Colonic mucosa (tissue), 4 donors: ENCODE data around the gene HIVEP3. TPM values are rescaled to one million over a fixed set of nuclear protein-coding genes. Genes with fewer than 3 reads are reported as not detected.

Experiments
- DNase-seq: peaks from one replicate; pipeline ENCODE4 v3.0.0-alpha.2; 2020
- H3K27ac ChIP-seq: fragments of 200-600 bp; one replicate; pipeline ENCODE4 v1.8.0; 2021
- H3K27me3 ChIP-seq: fragments of 200-600 bp; one replicate; pipeline ENCODE4 v1.8.0; 2021
- H3K36me3 ChIP-seq: fragments of 200-600 bp; one replicate; pipeline ENCODE4 v1.8.0; 2021
- H3K4me1 ChIP-seq: fragments of 200-600 bp; one replicate; pipeline ENCODE4 v1.8.0; 2021; ENCODE audit warnings: mild to moderate bottlenecking
- H3K4me3 ChIP-seq: fragments of 200-600 bp; one replicate; pipeline ENCODE4 v1.8.0; 2021
- H3K9ac ChIP-seq, 2 donors: one replicate each; pipeline ENCODE4 v1.7.0; 2013; ENCODE audit warnings: control low read depth in 2 of 2, low read depth in 2 of 2, low read length in 2 of 2
- H3K9me3 ChIP-seq: fragments of 200-600 bp; one replicate; pipeline ENCODE4 v1.8.0; 2021
- CTCF ChIP-seq: fragments of 200-600 bp; IDR thresholded peaks from one replicate; pipeline ENCODE4 v1.8.0; 2022; ENCODE audit warnings: antibody characterized with exemption, mild to moderate bottlenecking
- intact Hi-C: fragments of 100-400 bp; cut with DNase I; formaldehyde crosslinking; loops from one replicate; pipeline ENCODE4 v1.14.1; 2022
- total RNA-seq, 2 donors: library from RNA; stranded (reverse); fragmentation: NEBNext Ultra II Directional in 1 of 2; extraction: Animal tissue kit (Norgen Biotek cat#: 25700) in 1 of 2; gene quantifications; one replicate each; pipeline ENCODE4 v1.2.1, GENCODE V29; 2021
- donor health status: healthy.
- donor health status: DM: no; HTN: no; CAD: no.
- donor health status: DM: no; HTN: no; CAD: no.

Gene HIVEP3
- total RNA-seq, 2 donors from 2014 or later: 1.9 to 3.3 TPM

GRCh38 chr1:41887365-41887764 is 31.4 kb downstream of the HIVEP3 start:
- Histone ChIP-seq H3K27ac (no peak overlapping the region), H3K36me3 (no peaks in the 10 kb centered on the region), H3K4me3 (no peak overlapping the region), H3K9ac (no peak overlapping the region), H3K27me3 (no peaks in the 10 kb centered on the region), H3K9me3 (no peaks in the 10 kb centered on the region), H3K4me1 (peaks cover 5% of the 10 kb centered on the region)
- intact Hi-C loops: no loop called here
- no peak for TF ChIP-seq CTCF
- DNase-seq: no peak

- intact Hi-C loops: no loop called here
- no peaks in the 10 kb centered on the region for H3K4me1 ChIP-seq
- H3K36me3 ChIP-seq: no peaks in the 10 kb centered on the region
- DNase-seq: no peak
- no peaks in the 10 kb centered on the region for H3K9me3 ChIP-seq
- H3K27ac ChIP-seq: no peak overlapping the region
- H3K4me3 ChIP-seq: no peak overlapping the region
- TF ChIP-seq CTCF: no peak
- H3K27me3 ChIP-seq: no peaks in the 10 kb centered on the region
- H3K9ac ChIP-seq: no peak overlapping the region
These were observed 34.2 kb downstream of the HIVEP3 start for GRCh38 chr1:41884256-41885230.

- no peaks in the 10 kb centered on the region for H3K9me3 ChIP-seq
These were observed 35.2 kb downstream of the HIVEP3 start for GRCh38 chr1:41883507-41883906.

GRCh38 chr1:41882486-41882885 is 36.2 kb downstream of the HIVEP3 start:
- intact Hi-C loops: no loop called here
- H3K27me3 ChIP-seq: no peaks in the 10 kb centered on the region
- H3K9ac ChIP-seq: no peak overlapping the region
- no peaks in the 10 kb centered on the region for H3K9me3 ChIP-seq
- no peak overlapping the region for H3K27ac ChIP-seq
- H3K4me3 ChIP-seq: no peak overlapping the region
- no peak for DNase-seq
- no peak for TF ChIP-seq CTCF
- H3K36me3 ChIP-seq: no peaks in the 10 kb centered on the region
- no peaks in the 10 kb centered on the region for H3K4me1 ChIP-seq

More at GRCh38 chr1:41883507-41883906, 35.2 kb downstream of the HIVEP3 start:
- no peak for DNase-seq
- H3K4me1 ChIP-seq: no peaks in the 10 kb centered on the region
- intact Hi-C loops: no loop called here
- no peaks in the 10 kb centered on the region for H3K36me3 ChIP-seq
- H3K27ac ChIP-seq: no peak overlapping the region
- H3K4me3 ChIP-seq: no peak overlapping the region
- no peak for TF ChIP-seq CTCF
- no peaks in the 10 kb centered on the region for H3K27me3 ChIP-seq
- H3K9ac ChIP-seq: no peak overlapping the region

GRCh38 chr1:41882068-41882477 is 36.6 kb downstream of the HIVEP3 start:
- H3K27ac ChIP-seq: no peak overlapping the region

More at GRCh38 chr1:41882068-41882477, 36.6 kb downstream of the HIVEP3 start:
- DNase-seq: peak; percentile 60
- Histone ChIP-seq H3K9me3 (no peaks in the 10 kb centered on the region), H3K27me3 (no peaks in the 10 kb centered on the region), H3K4me3 (no peak overlapping the region), H3K9ac (no peak overlapping the region), H3K36me3 (no peaks in the 10 kb centered on the region), H3K4me1 (no peaks in the 10 kb centered on the region)
- no peak for TF ChIP-seq CTCF
- intact Hi-C loops: no loop called here
